ENCODE results near the gene WFDC5. TPM values are rescaled to one million over a fixed set of nuclear protein-coding genes. Genes with fewer than 3 reads are reported as not detected.

WFDC5 gene
- total RNA-seq, 2 experiments from 2014 or later, result not detected

DNA sequence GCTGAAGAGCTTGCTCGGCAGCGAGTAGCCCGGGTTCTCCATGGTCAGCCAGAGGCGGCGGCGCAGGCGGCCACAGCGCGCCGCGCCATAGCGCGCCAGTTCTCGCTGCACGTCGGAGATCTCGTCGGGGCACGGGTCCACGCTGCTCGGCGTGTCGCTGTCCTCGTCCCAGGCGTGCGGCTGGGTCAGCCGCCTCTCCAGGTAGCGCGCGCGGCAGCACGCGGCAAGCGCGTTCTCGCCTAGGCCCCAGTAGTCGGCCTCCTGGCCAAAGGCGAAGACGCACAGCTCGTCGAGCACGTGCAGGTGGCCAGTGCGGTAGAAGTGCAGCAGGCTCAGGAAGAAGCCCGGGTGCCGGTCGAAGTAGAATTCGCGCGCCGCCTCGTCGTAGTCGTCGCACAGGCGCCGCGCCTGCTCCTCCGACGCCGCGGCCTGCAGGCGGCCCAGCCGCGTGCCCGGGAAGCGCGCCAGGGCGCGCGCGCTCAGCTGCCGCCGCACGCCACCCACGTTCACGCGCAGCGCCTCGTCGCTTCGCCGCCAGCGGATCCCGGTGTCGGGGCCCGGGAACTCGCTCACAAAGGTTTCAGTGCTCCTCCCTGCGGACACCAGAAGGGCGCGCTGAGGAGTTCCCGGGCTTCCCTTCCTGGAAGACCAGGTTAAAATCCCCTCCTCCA, 16.7 kb downstream of the WFDC5 start:
- Histone ChIP-seq H3K9me2 (ENCODE audit: insufficient read depth, low read length) (no peaks in the 10 kb centered on the region), H3K27ac (ENCODE audit: low read depth, low read length, poor library complexity, severe bottlenecking) (no peak overlapping the region), H2AFZ (ENCODE audit: low read length) (no peak overlapping the region), H3K4me3 (ENCODE audit: low read depth, low read length, poor library complexity, severe bottlenecking) (no peak overlapping the region), H3K79me2 (ENCODE audit: insufficient read depth, low read depth, low read length) (no peaks in the 10 kb centered on the region), H3K9me3 (ENCODE audit: low read length) (no peaks in the 10 kb centered on the region), H3K4me1 (ENCODE audit: insufficient read depth, low read length, poor library complexity, severe bottlenecking) (no peaks in the 10 kb centered on the region), H4K20me1 (ENCODE audit: insufficient read depth, low read length) (no peaks in the 10 kb centered on the region; the same call in 1 of the 2 replicates), H3K4me2 (ENCODE audit: low read length) (no peak overlapping the region), H3K36me3 (ENCODE audit: insufficient read depth, low read length) (no peaks in the 10 kb centered on the region)
- intact Hi-C loops (cut with micrococcal nuclease; ENCODE audit: unreplicated experiment), result loop anchor here (5.0 kb wide), 1 partner anchor 186 kb away; the partner anchor contains the start of gene PABPC1L
- DNase-seq (ENCODE audit: low spot score), result no peak
- POLR2A ChIA-PET, result no interaction called here
- TF ChIP-seq, protein P1, sequence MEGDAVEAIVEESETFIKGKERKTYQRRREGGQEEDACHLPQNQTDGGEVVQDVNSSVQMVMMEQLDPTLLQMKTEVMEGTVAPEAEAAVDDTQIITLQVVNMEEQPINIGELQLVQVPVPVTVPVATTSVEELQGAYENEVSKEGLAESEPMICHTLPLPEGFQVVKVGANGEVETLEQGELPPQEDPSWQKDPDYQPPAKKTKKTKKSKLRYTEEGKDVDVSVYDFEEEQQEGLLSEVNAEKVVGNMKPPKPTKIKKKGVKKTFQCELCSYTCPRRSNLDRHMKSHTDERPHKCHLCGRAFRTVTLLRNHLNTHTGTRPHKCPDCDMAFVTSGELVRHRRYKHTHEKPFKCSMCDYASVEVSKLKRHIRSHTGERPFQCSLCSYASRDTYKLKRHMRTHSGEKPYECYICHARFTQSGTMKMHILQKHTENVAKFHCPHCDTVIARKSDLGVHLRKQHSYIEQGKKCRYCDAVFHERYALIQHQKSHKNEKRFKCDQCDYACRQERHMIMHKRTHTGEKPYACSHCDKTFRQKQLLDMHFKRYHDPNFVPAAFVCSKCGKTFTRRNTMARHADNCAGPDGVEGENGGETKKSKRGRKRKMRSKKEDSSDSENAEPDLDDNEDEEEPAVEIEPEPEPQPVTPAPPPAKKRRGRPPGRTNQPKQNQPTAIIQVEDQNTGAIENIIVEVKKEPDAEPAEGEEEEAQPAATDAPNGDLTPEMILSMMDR (conservative IDR thresholded peaks at IDR 0.05; ENCODE audit: low read length), result no peak
- TF ChIP-seq EZH2phosphoT487 (IDR thresholded peaks at IDR 0.05; ENCODE audit: borderline replicate concordance, low read depth, low read length), result no peak
- BruUV-seq (replicated peaks), result no TSS peak
- CTCF ChIA-PET (ENCODE audit: unreplicated experiment), result no interaction called here

DNA sequence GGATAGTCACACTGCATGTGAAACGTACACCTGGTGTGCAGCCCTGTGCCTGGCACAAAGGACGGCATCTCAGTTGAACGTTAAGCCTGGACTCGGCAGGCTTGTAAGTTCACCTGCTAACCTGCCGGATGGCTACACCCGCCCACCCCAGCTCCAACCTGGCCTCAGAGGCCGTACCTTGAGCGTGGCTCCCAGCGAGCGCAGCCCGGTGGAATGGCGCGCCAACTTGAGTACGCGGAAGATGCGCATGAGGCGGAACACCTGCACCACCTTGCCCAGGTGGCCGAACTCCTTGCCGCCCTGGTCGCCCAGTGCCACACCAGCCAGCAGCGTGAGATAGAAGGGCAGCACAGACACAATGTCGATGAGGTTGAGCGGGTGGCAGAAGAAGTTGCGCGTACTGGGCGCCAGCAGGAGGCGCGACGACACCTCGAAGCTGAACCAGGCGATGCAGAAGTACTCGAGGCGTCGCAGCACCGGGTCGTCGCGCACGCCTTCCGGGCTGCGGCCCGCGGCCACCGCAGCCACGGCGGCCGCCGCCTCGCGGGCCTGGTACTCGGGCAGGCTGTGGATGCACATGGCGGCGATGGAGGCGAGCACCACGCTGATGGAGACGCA, 17.4 kb downstream of the WFDC5 start:
- TF ChIP-seq EZH2phosphoT487 (IDR thresholded peaks at IDR 0.05; ENCODE audit: borderline replicate concordance, low read depth, low read length), result no peak
- TF ChIP-seq, protein P1 (conservative IDR thresholded peaks at IDR 0.05; ENCODE audit: low read length), result no peak
- Histone ChIP-seq H3K79me2 (ENCODE audit: insufficient read depth, low read depth, low read length) (no peaks in the 10 kb centered on the region), H3K4me3 (ENCODE audit: low read depth, low read length, poor library complexity, severe bottlenecking) (no peak overlapping the region), H4K20me1 (ENCODE audit: insufficient read depth, low read length) (no peaks in the 10 kb centered on the region; the same call in 1 of the 2 replicates), H3K9me2 (ENCODE audit: insufficient read depth, low read length) (no peaks in the 10 kb centered on the region), H3K36me3 (ENCODE audit: insufficient read depth, low read length) (no peaks in the 10 kb centered on the region), H3K4me2 (ENCODE audit: low read length) (no peak overlapping the region), H3K9me3 (ENCODE audit: low read length) (no peaks in the 10 kb centered on the region), H3K27ac (ENCODE audit: low read depth, low read length, poor library complexity, severe bottlenecking) (no peak overlapping the region), H3K4me1 (ENCODE audit: insufficient read depth, low read length, poor library complexity, severe bottlenecking) (no peaks in the 10 kb centered on the region), H2AFZ (ENCODE audit: low read length) (no peak overlapping the region)
- no peak for DNase-seq (ENCODE audit: low spot score)
- intact Hi-C loops (cut with micrococcal nuclease; ENCODE audit: unreplicated experiment), result loop anchor here (5.0 kb wide), 1 partner anchor 185 kb away; the partner anchor contains the start of gene PABPC1L
- ChIA-PET POLR2A (no interaction called here), CTCF (ENCODE audit: unreplicated experiment) (no interaction called here)
- BruUV-seq (replicated peaks), result no TSS peak

GRCh38 chr20:45096781-45097180, 18.2 kb downstream of the WFDC5 start:
- ChIA-PET CTCF (ENCODE audit: unreplicated experiment) (interaction anchor here (0.6 to 1.7 kb wide), 2 partner anchors 25 to 240 kb away, joined by 3 to 4 read pairs; no protein-coding TSS in a partner anchor), POLR2A (no interaction called here)
- no peak overlapping the region for H2AFZ ChIP-seq (ENCODE audit: low read length)
- H3K4me1 ChIP-seq (ENCODE audit: insufficient read depth, low read length, poor library complexity, severe bottlenecking), result no peaks in the 10 kb centered on the region
- H3K27ac ChIP-seq (ENCODE audit: low read depth, low read length, poor library complexity, severe bottlenecking), result no peak overlapping the region
- no peaks in the 10 kb centered on the region for H3K9me2 ChIP-seq (ENCODE audit: insufficient read depth, low read length)
- no peaks in the 10 kb centered on the region for H3K79me2 ChIP-seq (ENCODE audit: insufficient read depth, low read depth, low read length)
- intact Hi-C loops (cut with micrococcal nuclease; ENCODE audit: unreplicated experiment), result loop anchor here (1.0 to 5.0 kb wide), 2 partner anchors 85 to 184 kb away; partner anchors contain the start of gene PABPC1L
- H3K9me3 ChIP-seq (ENCODE audit: low read length), result no peaks in the 10 kb centered on the region
- no peak for TF ChIP-seq EZH2phosphoT487 (IDR thresholded peaks at IDR 0.05; ENCODE audit: borderline replicate concordance, low read depth, low read length)
- TF ChIP-seq, protein P1 (conservative IDR thresholded peaks at IDR 0.05; ENCODE audit: low read length), result no peak
- H3K36me3 ChIP-seq (ENCODE audit: insufficient read depth, low read length), result no peaks in the 10 kb centered on the region
- no TSS peak for BruUV-seq (replicated peaks)
- DNase-seq (ENCODE audit: low spot score), result no peak
- H3K4me2 ChIP-seq (ENCODE audit: low read length), result no peak overlapping the region
- H4K20me1 ChIP-seq (ENCODE audit: insufficient read depth, low read length), result no peaks in the 10 kb centered on the region; the same call in 1 of the 2 replicates
- H3K4me3 ChIP-seq (ENCODE audit: low read depth, low read length, poor library complexity, severe bottlenecking), result no peak overlapping the region
